HepG2 (cell line): ENCODE measurements around the gene GZF1. TPM values are rescaled to one million over a fixed set of nuclear protein-coding genes. Genes with fewer than 3 reads are reported as not detected.

ENCODE experiments used
- ATAC-seq: fragments of 200-7000 bp; cut with Tn5 transposase; 3 replicates; pipeline ENCODE4 v1.9.1; 2020; ENCODE audit warnings: mild to moderate bottlenecking, moderate library complexity
- BruUV-seq: library from RNA; stranded (reverse); fragments of 400-500 nt; replicated peaks from 2 replicates; lab custom pipeline; 2021; lab: Mats Ljungman, UMichigan
- CTCF ChIA-PET: fragments of 300-600 bp; formaldehyde crosslinking; extraction: SDS; loops from one replicate; lab custom pipeline; 2021; ENCODE audit warnings: low total read pairs, inconsistent platforms, low intra/inter-chr PET ratio; lab: Yijun Ruan, JAX
- POLR2A ChIA-PET: fragments of 350-600 bp; sonication (Branson Sonifier 250); formaldehyde crosslinking; loops from one replicate; lab custom pipeline; 2020; ENCODE audit warnings: antibody characterized with exemption, inconsistent platforms; lab: Yijun Ruan, JAX
- DNase-seq: peaks from one replicate; pipeline ENCODE4 v3.0.0-alpha.2; 2015; ENCODE audit warnings: low spot score
- FAIRE-seq: peaks from 3 replicates; lab custom pipeline; 2011; peaks lifted over from hg19 to GRCh38; lab: Jason Lieb, UNC
- H2AFZ ChIP-seq: one replicate; pipeline ENCODE4 v1.6.1; 2011; ENCODE audit warnings: low read length, inconsistent platforms
- H3K27ac ChIP-seq: fragments of 300-600 bp; 3 replicates; pipeline ENCODE4 v1.8.0; 2011; ENCODE audit warnings: mixed run types, mild to moderate bottlenecking, mixed read lengths, low read length, inconsistent platforms; ENCODE audit not compliant: insufficient read depth; ENCODE audit errors: extremely low read length
- H3K27me3 ChIP-seq, 2 experiments: fragments of 200-600 bp in 1 of 2; 2 replicates in 1 of 2; 3 replicates in 1 of 2; pipeline versions ENCODE4 v1.6.0 to v1.8.0; 2011; ENCODE audit warnings: low read length in 2 of 2, mild to moderate bottlenecking in 2 of 2, moderate library complexity in 2 of 2, inconsistent platforms in 1 of 2; ENCODE audit not compliant: insufficient read depth in 2 of 2, control insufficient read depth in 1 of 2
- H3K36me3 ChIP-seq, 2 experiments: fragments of 200-600 bp in 1 of 2; replicated peaks in 1 of 2; 2 replicates in 1 of 2; 3 replicates in 1 of 2; pipeline versions ENCODE4 v1.5.1 to v1.8.0; 2011; ENCODE audit warnings: low read length in 2 of 2, inconsistent platforms in 1 of 2; ENCODE audit not compliant: insufficient read depth in 2 of 2, control insufficient read depth in 1 of 2
- H3K4me1 ChIP-seq: 2 replicates; pipeline ENCODE4 v1.5.1; 2012; ENCODE audit warnings: low read length, inconsistent platforms; ENCODE audit not compliant: insufficient read depth
- H3K4me2 ChIP-seq: 2 replicates; pipeline ENCODE4 v1.6.0; 2011; ENCODE audit warnings: low read depth, low read length, inconsistent platforms
- H3K4me3 ChIP-seq, 3 experiments: fragments of 200-600 bp in 1 of 3; sonication (generic), shearing (Covaris generic) in 1 of 3; replicated peaks in 1 of 3; 2 replicates each; pipeline ENCODE4 v1.5.1; 2011 to 2016; ENCODE audit warnings: low read length in 3 of 3, inconsistent platforms in 2 of 3, low read depth in 2 of 3, mild to moderate bottlenecking in 2 of 3, control low read depth in 1 of 3, mixed read lengths in 1 of 3; ENCODE audit not compliant: insufficient read depth in 1 of 3
- H3K79me2 ChIP-seq: one replicate; pipeline ENCODE4 v1.6.1; 2011; ENCODE audit warnings: low read length, inconsistent platforms; ENCODE audit not compliant: insufficient read depth
- H3K9ac ChIP-seq: 2 replicates; pipeline ENCODE4 v1.6.0; 2011; ENCODE audit warnings: mild to moderate bottlenecking, low read depth, low read length, inconsistent platforms; ENCODE audit not compliant: insufficient read depth
- H3K9me3 ChIP-seq: 2 replicates; pipeline ENCODE4 v1.5.1; 2012; ENCODE audit warnings: mild to moderate bottlenecking, low read length
- H4K20me1 ChIP-seq: 2 replicates; pipeline ENCODE4 v1.6.0; 2011; ENCODE audit warnings: inconsistent platforms, mild to moderate bottlenecking, low read length, moderate library complexity; ENCODE audit not compliant: insufficient read depth
- ATRX ChIP-seq: sonication (generic); formaldehyde crosslinking; IDR thresholded peaks from 2 replicates; pipeline ENCODE4 v1.4.0; 2020; ENCODE audit warnings: missing genetic modification reagents, borderline replicate concordance
- CENPBD1 ChIP-seq: sonication (generic); formaldehyde crosslinking; IDR thresholded peaks from 2 replicates; pipeline ENCODE4 v1.8.0; 2022; ENCODE audit warnings: missing genetic modification reagents, low read depth, mild to moderate bottlenecking, borderline replicate concordance
- EED ChIP-seq: sonication (generic); formaldehyde crosslinking; IDR thresholded peaks from 2 replicates; pipeline ENCODE4 v1.5.0; 2020; ENCODE audit warnings: mild to moderate bottlenecking, missing genetic modification reagents
- FOSL1 ChIP-seq: sonication (generic); formaldehyde crosslinking; IDR thresholded peaks from 2 replicates; pipeline ENCODE4 v1.9.0; 2021; ENCODE audit warnings: missing genetic modification reagents, borderline replicate concordance
- FOXC1 ChIP-seq: sonication (generic); formaldehyde crosslinking; IDR thresholded peaks from 2 replicates; pipeline ENCODE4 v1.8.0; 2022; ENCODE audit warnings: mild to moderate bottlenecking, missing genetic modification reagents, borderline replicate concordance
- MAZ ChIP-seq, 2 experiments: sonication (generic) in 1 of 2; formaldehyde crosslinking in 1 of 2; IDR thresholded peaks; 2 replicates each; pipeline versions ENCODE4 v1.5.0 to v1.6.1; 2012 to 2020; ENCODE audit warnings: low read depth in 2 of 2, mild to moderate bottlenecking in 2 of 2, borderline replicate concordance in 1 of 2, improper control_type of control experiment in 1 of 2, low read length in 1 of 2, missing genetic modification reagents in 1 of 2, moderate library complexity in 1 of 2
- NFRKB ChIP-seq: fragments of 450-650 bp; IDR thresholded peaks from 2 replicates; pipeline ENCODE4 v1.6.1; 2017
- RAD21 ChIP-seq: fragments of 450-650 bp; formaldehyde crosslinking; IDR thresholded peaks from 2 replicates; pipeline ENCODE4 v1.5.0; 2020; ENCODE audit warnings: mild to moderate bottlenecking
- SMARCE1 ChIP-seq: fragments of 450-650 bp; IDR thresholded peaks from 2 replicates; pipeline ENCODE4 v1.6.1; 2017; ENCODE audit warnings: borderline replicate concordance
- SRSF1 ChIP-seq: fragments of 200-400 bp; formaldehyde crosslinking; optimal IDR thresholded peaks from 2 replicates; pipeline ENCODE3; 2017; ENCODE audit warnings: mild to moderate bottlenecking, low read depth, low read length, moderate library complexity
- THAP11 ChIP-seq: IDR thresholded peaks from 2 replicates; pipeline ENCODE4 v1.6.1; 2016; ENCODE audit warnings: missing biosample characterization, missing genetic modification reagents
- USF2 ChIP-seq, 2 experiments: sonication (generic) in 1 of 2; formaldehyde crosslinking in 1 of 2; IDR thresholded peaks; 2 replicates each; pipeline versions ENCODE4 v1.5.1 to v1.6.1; 2011 to 2020; ENCODE audit warnings: borderline replicate concordance in 1 of 2, low read depth in 1 of 2, low read length in 1 of 2, mild to moderate bottlenecking in 1 of 2, missing genetic modification reagents in 1 of 2, moderate library complexity in 1 of 2
- ZNF275 ChIP-seq: sonication (generic); formaldehyde crosslinking; IDR thresholded peaks from 2 replicates; pipeline ENCODE4 v1.8.0; 2022; ENCODE audit warnings: missing genetic modification reagents, mild to moderate bottlenecking, inconsistent platforms, borderline replicate concordance
- ZNF281 ChIP-seq: sonication (generic); formaldehyde crosslinking; IDR thresholded peaks from 2 replicates; pipeline ENCODE4 v1.4.0; 2020; ENCODE audit warnings: missing genetic modification reagents, borderline replicate concordance
- ZNF567 ChIP-seq: sonication (generic); formaldehyde crosslinking; IDR thresholded peaks from 2 replicates; pipeline ENCODE4 v1.8.1; 2023; ENCODE audit warnings: mild to moderate bottlenecking, missing genetic modification reagents, borderline replicate concordance
- ZNF674 ChIP-seq: sonication (generic); formaldehyde crosslinking; IDR thresholded peaks from 2 replicates; pipeline ENCODE4 v1.5.0; 2020; ENCODE audit warnings: low read depth, mild to moderate bottlenecking, missing genetic modification reagents
- WGBS: methylation state at CpG from one replicate; pipeline ENCODE4 v1.1.6; 2017; ENCODE audit warnings: low lambda C conversion rate; 5-methylcytosine and 5-hydroxymethylcytosine counted together
- in situ Hi-C: cut with HindIII; loops from 2 replicates; pipeline ENCODE4 v1.10.0; 2017; ENCODE audit warnings: low pct_unique_long_range_greater_than_20kb; ENCODE audit not compliant: extremely low pct_ligation_motif_present
- intact Hi-C: fragments of 100-400 bp; cut with micrococcal nuclease; formaldehyde crosslinking; loops from one replicate; pipeline ENCODE4 v1.10.0; 2022; ENCODE audit not compliant: unreplicated experiment
- polyA plus RNA-seq, 8 experiments: library from polyadenylated mRNA; depleted of rRNA in 3 of 8; stranded (reverse) in 7 of 8; unstranded in 1 of 8; fragments of >200 nt; fragmentation: Illumina TruSeq in 4 of 8; extraction: Trizol in 4 of 8; gene quantifications; 2 replicates each; pipeline versions ENCODE4 v1.2.1 to v1.2.3, GENCODE V29; 2011 to 2016; ENCODE audit warnings: low read depth in 4 of 8, missing spikeins in 1 of 8, mixed read lengths in 1 of 8; ENCODE audit not compliant: insufficient read depth in 1 of 8
- total RNA-seq, 5 experiments: library from RNA; depleted of rRNA; stranded (reverse); fragments of >200 nt; fragmentation: Illumina TruSeq; extraction: Trizol; gene quantifications; 2 replicates each; pipeline ENCODE4 v1.2.3, GENCODE V29; 2016; ENCODE audit warnings: low read depth in 1 of 5

GZF1 gene
- total and polyA plus RNA-seq, 2 of the 13 experiments (the other 11 are each of a cell fraction or from before 2014, with no cell fraction given) = 16.9 to 26.0 TPM

DNA sequence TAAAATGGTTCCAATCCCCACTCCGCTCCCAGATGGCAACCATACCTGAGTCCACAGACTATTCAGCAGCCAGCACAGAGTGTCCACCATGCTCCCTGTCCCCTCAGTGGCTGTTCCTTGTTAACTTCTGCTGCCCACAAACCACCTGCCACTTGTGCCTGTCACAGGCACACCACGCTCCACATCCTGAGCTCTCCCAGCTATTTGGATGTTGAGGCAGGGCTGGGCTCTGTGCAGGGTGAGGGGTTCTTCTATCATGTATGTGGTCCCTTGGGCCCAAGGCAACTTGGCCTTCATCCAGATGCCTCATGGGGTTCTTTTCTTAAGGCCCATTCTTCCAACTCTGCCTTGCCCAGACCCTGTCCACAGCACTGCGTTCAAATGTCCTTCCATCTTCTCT is 45.4 kb upstream of the GZF1 start:
- H3K27me3 ChIP-seq = 0 out of 5 replicates have a peak, but pooled peaks cover 0 to 3% of the 10 kb centered on the region in 2 experiments
- ATAC-seq (no peak), DNase-seq (no peak), FAIRE-seq (no peak)
- no peaks in the 10 kb centered on the region for H4K20me1 ChIP-seq
- no peaks in the 10 kb centered on the region for H3K79me2 ChIP-seq
- POLR2A ChIA-PET = no interaction called here
- intact Hi-C loops (no loop called here), in situ Hi-C loops (no loop called here)
- H3K4me3 ChIP-seq = no peak overlapping the region
- H2AFZ ChIP-seq = no peak overlapping the region
- no peak overlapping the region for H3K9ac ChIP-seq
- no TSS peak for BruUV-seq
- no peaks in the 10 kb centered on the region for H3K36me3 ChIP-seq
- H3K4me1 ChIP-seq = no peaks in the 10 kb centered on the region
- WGBS = 46% methylated on average over 3 of the region's 3 CpGs
- no peak overlapping the region for H3K27ac ChIP-seq
- CTCF ChIA-PET = no interaction called here
- no peak overlapping the region for H3K4me2 ChIP-seq
- H3K9me3 ChIP-seq = no peaks in the 10 kb centered on the region
- no peak for TF ChIP-seq ZNF674 (CRISPR knock-in tag)
- TF ChIP-seq USF2 (IDR thresholded peaks at IDR 0.05; ENCODE audit: low read depth, low read length) = no peak
- no peak for TF ChIP-seq USF2 (CRISPR knock-in tag; IDR thresholded peaks at IDR 0.05; ENCODE audit: borderline replicate concordance)
- TF ChIP-seq ZNF567 = no peak
- no peak for TF ChIP-seq SMARCE1
- TF ChIP-seq FOXC1 (CRISPR knock-in tag) = no peak
- TF ChIP-seq MAZ (IDR thresholded peaks at IDR 0.05; ENCODE audit: borderline replicate concordance, low read depth, low read length) = no peak
- TF ChIP-seq MAZ (CRISPR knock-in tag; IDR thresholded peaks at IDR 0.05; ENCODE audit: low read depth) = no peak
- no peak for TF ChIP-seq FOSL1 (CRISPR knock-in tag)
- no peak for TF ChIP-seq EED (CRISPR knock-in tag)
- TF ChIP-seq ZNF275 (CRISPR knock-in tag) = no peak
- TF ChIP-seq THAP11 = no peak
- no peak for TF ChIP-seq SRSF1
- TF ChIP-seq ZNF281 (CRISPR knock-in tag) = no peak
- TF ChIP-seq RAD21 (CRISPR knock-in tag) = no peak
- TF ChIP-seq NFRKB = no peak
- no peak for TF ChIP-seq CENPBD1 (CRISPR knock-in tag)
- no peak for TF ChIP-seq ATRX (CRISPR knock-in tag)
